Caco-2 (cell line): ENCODE measurements around the gene AP2A2. TPM values are rescaled to one million over a fixed set of nuclear protein-coding genes. Genes with fewer than 3 reads are reported as not detected.
"Not testable (repeated sequence)": the region's sequence is repeated elsewhere in the genome, so short reads cannot be mapped to it uniquely, and the experiment has no call there.

ENCODE experiments used
- BruUV-seq: library from RNA; stranded (reverse); fragments of 400-500 nt; replicated peaks from 2 replicates; lab custom pipeline; 2021; lab: Mats Ljungman, UMichigan
- CTCF ChIA-PET: fragments of 300-600 bp; sonication (Branson Sonifier 250); formaldehyde crosslinking; loops from one replicate; lab custom pipeline; 2022; ENCODE audit warnings: antibody characterized with exemption; lab: Charles Lee
- POLR2A ChIA-PET: fragments of 300-600 bp; sonication (Branson Sonifier 250); formaldehyde crosslinking; loops from one replicate; lab custom pipeline; 2022; ENCODE audit warnings: antibody characterized with exemption; lab: Charles Lee
- DNase-seq, 2 experiments: peaks; one replicate each; pipeline versions ENCODE4 v3.0.0 to v3.0.0-alpha.2; 2020 to 2022
- H3K27me3 ChIP-seq: replicated peaks from 2 replicates; pipeline ENCODE4 v1.6.0; 2011; ENCODE audit warnings: low read length; ENCODE audit not compliant: control insufficient read depth, insufficient read depth
- H3K36me3 ChIP-seq: 2 replicates; pipeline ENCODE4 v1.5.1; 2011; ENCODE audit warnings: low read length; ENCODE audit not compliant: control insufficient read depth, insufficient read depth
- H3K4me1 ChIP-seq: fragments of 250-450 bp; sonication (Bioruptor Pico); 2 replicates; pipeline ENCODE4 v1.5.1; 2020; ENCODE audit warnings: mild to moderate bottlenecking
- H3K4me3 ChIP-seq: 2 replicates; pipeline ENCODE4 v1.5.1; 2011; ENCODE audit warnings: low read depth, mild to moderate bottlenecking, control low read depth, low read length
- H3K9me3 ChIP-seq: fragments of 250-450 bp; sonication (Bioruptor Pico); 2 replicates; pipeline ENCODE4 v1.5.1; 2020; ENCODE audit warnings: mild to moderate bottlenecking, moderate library complexity
- H3K27ac Mint-ChIP-seq: one replicate; pipeline ENCODE4 v1.8.0; 2022; ENCODE audit warnings: mixed read lengths; ENCODE audit not compliant: unreplicated experiment
- H3K27me3 Mint-ChIP-seq: one replicate; pipeline ENCODE4 v1.8.0; 2022; ENCODE audit warnings: mixed read lengths; ENCODE audit not compliant: insufficient read depth, unreplicated experiment
- H3K36me3 Mint-ChIP-seq: one replicate; pipeline ENCODE4 v1.8.0; 2022; ENCODE audit warnings: mild to moderate bottlenecking, mixed read lengths; ENCODE audit not compliant: insufficient read depth, unreplicated experiment
- H3K4me1 Mint-ChIP-seq: one replicate; pipeline ENCODE4 v1.8.0; 2022; ENCODE audit warnings: low read depth, mixed read lengths; ENCODE audit not compliant: unreplicated experiment
- H3K4me3 Mint-ChIP-seq: one replicate; pipeline ENCODE4 v1.8.0; 2022; ENCODE audit warnings: mild to moderate bottlenecking, moderate library complexity, mixed read lengths; ENCODE audit not compliant: unreplicated experiment
- H3K9me3 Mint-ChIP-seq: one replicate; pipeline ENCODE4 v1.8.0; 2022; ENCODE audit warnings: mixed read lengths; ENCODE audit not compliant: unreplicated experiment
- CTCF ChIP-seq, 2 experiments: fragments of 200-600 bp in 1 of 2; IDR thresholded peaks; 1 replicate in 1 of 2; 2 replicates in 1 of 2; pipeline versions ENCODE4 v1.5.1 to v1.8.0; 2011 to 2022; ENCODE audit warnings: antibody characterized with exemption in 1 of 2, control low read depth in 1 of 2, inconsistent platforms in 1 of 2, low read depth in 1 of 2, low read length in 1 of 2, mild to moderate bottlenecking in 1 of 2, moderate library complexity in 1 of 2; ENCODE audit not compliant: insufficient read depth in 1 of 2, severe bottlenecking in 1 of 2, unreplicated experiment in 1 of 2
- intact Hi-C: fragments of 100-400 bp; cut with micrococcal nuclease; formaldehyde crosslinking; loops from one replicate; pipeline ENCODE4 v1.10.0; 2022; ENCODE audit not compliant: unreplicated experiment
- total RNA-seq: library from RNA; stranded (reverse); gene quantifications from 2 replicates; pipeline ENCODE4 v1.2.3, GENCODE V29; 2022

Gene AP2A2
- total RNA-seq, 1 experiment from 2014 or later, result 130 TPM

- no TSS peak for BruUV-seq
- peaks cover 57% of the 10 kb centered on the region for H3K36me3 Mint-ChIP-seq
- POLR2A ChIA-PET, result no interaction called here
These were observed 89.4 kb downstream of the AP2A2 start for GRCh38 chr11:1015064-1015463.

GRCh38 chr11:1015826-1016545 lies 90.3 kb downstream of the AP2A2 start:
- H3K9me3 Mint-ChIP-seq, result peaks cover 25% of the 10 kb centered on the region
- no peak for TF ChIP-seq CTCF (IDR thresholded peaks at IDR 0.05; ENCODE audit: insufficient read depth in 1 of 2, low read depth in 1 of 2, low read length in 1 of 2, severe bottlenecking in 1 of 2, unreplicated experiment in 1 of 2)
- peak overlapping the region; percentile 3 for H3K4me3 Mint-ChIP-seq
- intact Hi-C loops, result no loop called here
- no peak overlapping the region for H3K4me3 ChIP-seq
- peak overlapping the region; percentile 4 for H3K27ac Mint-ChIP-seq
- H3K27me3 Mint-ChIP-seq, result no peaks in the 10 kb centered on the region
- no peaks in the 10 kb centered on the region for H3K27me3 ChIP-seq
- H3K36me3 Mint-ChIP-seq, result peaks cover 48% of the 10 kb centered on the region
- ChIA-PET POLR2A (no interaction called here), CTCF (no interaction called here)
- no TSS peak for BruUV-seq
- DNase-seq, result no peak
- no peaks in the 10 kb centered on the region for H3K4me1 Mint-ChIP-seq
- no peaks in the 10 kb centered on the region for H3K9me3 ChIP-seq
- H3K36me3 ChIP-seq, result no peaks in the 10 kb centered on the region; the same call in none of the 2 replicates
- H3K4me1 ChIP-seq, result no peaks in the 10 kb centered on the region

More at GRCh38 chr11:1015064-1015463, 89.4 kb downstream of the AP2A2 start:
- Mint-ChIP-seq H3K27ac (peak overlapping the region; percentile 4), H3K4me1 (no peaks in the 10 kb centered on the region), H3K9me3 (peaks cover 25% of the 10 kb centered on the region), H3K4me3 (no peak overlapping the region), H3K27me3 (no peaks in the 10 kb centered on the region)
- Histone ChIP-seq H3K9me3 (no peaks in the 10 kb centered on the region), H3K36me3 (no peaks in the 10 kb centered on the region; the same call in none of the 2 replicates), H3K4me1 (no peaks in the 10 kb centered on the region), H3K4me3 (no peak overlapping the region), H3K27me3 (no peaks in the 10 kb centered on the region)
- CTCF ChIA-PET, result no interaction called here
- DNase-seq, result no peak
- intact Hi-C loops, result no loop called here
- no peak for TF ChIP-seq CTCF (IDR thresholded peaks at IDR 0.05; ENCODE audit: insufficient read depth in 1 of 2, low read depth in 1 of 2, low read length in 1 of 2, severe bottlenecking in 1 of 2, unreplicated experiment in 1 of 2)

- intact Hi-C loops, BruUV-seq, DNase-seq: not testable (repeated sequence)
These were observed 91.0 kb downstream of the AP2A2 start for GRCh38 chr11:1016610-1017126.

More at GRCh38 chr11:1016610-1017126, 91.0 kb downstream of the AP2A2 start:
- H3K27ac Mint-ChIP-seq, H3K4me1 ChIP-seq, H3K27me3 ChIP-seq, POLR2A ChIA-PET, H3K27me3 Mint-ChIP-seq, H3K9me3 ChIP-seq, H3K4me1 Mint-ChIP-seq, H3K4me3 ChIP-seq, H3K36me3 ChIP-seq, H3K4me3 Mint-ChIP-seq: not testable (repeated sequence)
- H3K36me3 Mint-ChIP-seq, result peaks cover 43% of the 10 kb centered on the region
- H3K9me3 Mint-ChIP-seq, result peaks cover 25% of the 10 kb centered on the region
- CTCF ChIA-PET, result interaction anchor here (0.6 kb wide), 2 partner anchors 30 to 429 kb away, joined by 3 read pairs; no protein-coding TSS in a partner anchor
